ENCODE measurements around the gene SMIM10L1. TPM values are rescaled to one million over a fixed set of nuclear protein-coding genes. Genes with fewer than 3 reads are reported as not detected.

Gene SMIM10L1
- total RNA-seq, 1 donor from 2014 or later = 10.1 TPM

Other genes starting within 250 kb of the SMIM10L1 start
- not detected in 2 replicates for gene PRH2, start 242.0 kb upstream of the SMIM10L1 start, total RNA-seq
- gene TAS2R14, start 231.9 kb upstream of the SMIM10L1 start, total RNA-seq = 2.7 and 3.5 TPM in 2 replicates
- gene TAS2R50, start 184.3 kb upstream of the SMIM10L1 start, total RNA-seq = 0.56 and 1.0 TPM in 2 replicates
- 2.0 and 2.1 TPM in 2 replicates for gene TAS2R20, start 172.9 kb upstream of the SMIM10L1 start, total RNA-seq
- 2.9 and 3.9 TPM in 2 replicates for gene TAS2R19, start 148.6 kb upstream of the SMIM10L1 start, total RNA-seq
- 3.5 and 4.3 TPM in 2 replicates for gene TAS2R31, start 139.8 kb upstream of the SMIM10L1 start, total RNA-seq
- 1.3 and 2.2 TPM in 2 replicates for gene TAS2R46, start 108.9 kb upstream of the SMIM10L1 start, total RNA-seq
- gene TAS2R43, start 78.9 kb upstream of the SMIM10L1 start, total RNA-seq = 1.2 and 1.3 TPM in 2 replicates
- 3.1 and 4.4 TPM in 2 replicates for gene TAS2R30, start 36.5 kb upstream of the SMIM10L1 start, total RNA-seq
- gene TAS2R42, start 15.7 kb downstream of the SMIM10L1 start, total RNA-seq = not detected in 2 replicates
- not detected in 2 replicates for gene PRB3, start 98.5 kb downstream of the SMIM10L1 start, total RNA-seq
- not detected in 2 replicates for gene PRB4, start 139.2 kb downstream of the SMIM10L1 start, total RNA-seq
- gene PRB2, start 224.4 kb downstream of the SMIM10L1 start, total RNA-seq = not detected in 2 replicates